HG03196 (cell line): ENCODE measurements around the gene TMEM63A.
"Not testable (repeated sequence)": the region's sequence is repeated elsewhere in the genome, so short reads cannot be mapped to it uniquely, and the experiment has no call there.

ENCODE experiments used
- ATAC-seq: cut with Tn5 transposase; IDR thresholded peaks from one replicate; pipeline ENCODE4 v1.9.1; 2021; ENCODE audit not compliant: unreplicated experiment

The TMEM63A gene

GRCh38 chr1:225806736-225807135 lies 75.4 kb downstream of the TMEM63A start:
- not testable (repeated sequence) for ATAC-seq

GRCh38 chr1:225806249-225806648 lies 75.9 kb downstream of the TMEM63A start:
- no peak for ATAC-seq

GRCh38 chr1:225801146-225801545 lies 81.0 kb downstream of the TMEM63A start:
- not testable (repeated sequence) for ATAC-seq

- not testable (repeated sequence) for ATAC-seq
Observed at GRCh38 chr1:225796097-225796496, 86.1 kb downstream of the TMEM63A start.
